Mesendoderm (in vitro differentiated cells): ENCODE data around the gene NME3.

Experiments
- DNase-seq: peaks from one replicate; pipeline ENCODE4 v3.0.0; 2013
- H2AK5ac ChIP-seq: 2 replicates; pipeline ENCODE4 v1.6.1; 2013; ENCODE audit warnings: low read length, inconsistent platforms
- H2BK120ac ChIP-seq: 2 replicates; pipeline ENCODE4 v1.6.1; 2013; ENCODE audit warnings: low read depth, mild to moderate bottlenecking, low read length, moderate library complexity, mixed read lengths
- H2BK15ac ChIP-seq: replicated peaks from 2 replicates; pipeline ENCODE4 v1.6.1; 2013; ENCODE audit warnings: low read depth, mild to moderate bottlenecking, moderate library complexity
- H2BK5ac ChIP-seq: 2 replicates; pipeline ENCODE4 v1.6.1; 2013; ENCODE audit warnings: low read length, inconsistent platforms
- H3K18ac ChIP-seq: 2 replicates; pipeline ENCODE4 v1.6.1; 2013; ENCODE audit warnings: mild to moderate bottlenecking, low read length, mixed read lengths
- H3K23ac ChIP-seq: one replicate; pipeline ENCODE4 v1.6.1; 2013; ENCODE audit warnings: low read length
- H3K27ac ChIP-seq: 2 replicates; pipeline ENCODE4 v1.5.1; 2013; ENCODE audit warnings: low read depth, mild to moderate bottlenecking, inconsistent platforms, low read length, moderate library complexity
- H3K27me3 ChIP-seq: 2 replicates; pipeline ENCODE4 v1.6.1; 2013; ENCODE audit warnings: low read length, control low read depth, mild to moderate bottlenecking, inconsistent platforms; ENCODE audit not compliant: insufficient read depth, poor library complexity
- H3K36me3 ChIP-seq: 2 replicates; pipeline ENCODE4 v1.6.1; 2013; ENCODE audit warnings: low read length, inconsistent platforms; ENCODE audit not compliant: control insufficient read depth, insufficient read depth
- H3K4ac ChIP-seq: one replicate; pipeline ENCODE4 v1.6.1; 2013; ENCODE audit warnings: low read depth, mild to moderate bottlenecking, low read length, moderate library complexity
- H3K4me1 ChIP-seq: 2 replicates; pipeline ENCODE4 v1.6.1; 2013; ENCODE audit warnings: low read depth, low read length, inconsistent platforms; ENCODE audit not compliant: control insufficient read depth
- H3K4me2 ChIP-seq: 2 replicates; pipeline ENCODE4 v1.6.1; 2013; ENCODE audit warnings: low read length
- H3K4me3 ChIP-seq: 2 replicates; pipeline ENCODE4 v1.5.1; 2013; ENCODE audit warnings: mild to moderate bottlenecking, low read length
- H3K56ac ChIP-seq: one replicate; pipeline ENCODE4 v1.6.1; 2013; ENCODE audit warnings: low read length
- H3K79me1 ChIP-seq: 2 replicates; pipeline ENCODE4 v1.6.1; 2013; ENCODE audit warnings: low read length, inconsistent platforms
- H3K79me2 ChIP-seq: 2 replicates; pipeline ENCODE4 v1.6.1; 2013; ENCODE audit warnings: mild to moderate bottlenecking, low read length; ENCODE audit not compliant: control insufficient read depth, insufficient read depth
- H3K9ac ChIP-seq: 2 replicates; pipeline ENCODE4 v1.6.1; 2013; ENCODE audit warnings: low read length, inconsistent platforms
- H4K5ac ChIP-seq: one replicate; pipeline ENCODE4 v1.6.1; 2013; ENCODE audit warnings: low read length
- H4K8ac ChIP-seq: one replicate; pipeline ENCODE4 v1.6.1; 2013; ENCODE audit warnings: low read depth, mild to moderate bottlenecking, control low read depth, low read length, moderate library complexity
- WGBS: extraction: QIAGEN DNeasy Blood & Tissue Kit; methylation state at CpG from one replicate; pipeline ENCODE4 v1.1.7; 2013; ENCODE audit warnings: low lambda C conversion rate, missing lambda C conversion rate; ENCODE audit not compliant: insufficient coverage; ENCODE audit errors: extremely low coverage; 5-methylcytosine and 5-hydroxymethylcytosine counted together

NME3 gene

DNA sequence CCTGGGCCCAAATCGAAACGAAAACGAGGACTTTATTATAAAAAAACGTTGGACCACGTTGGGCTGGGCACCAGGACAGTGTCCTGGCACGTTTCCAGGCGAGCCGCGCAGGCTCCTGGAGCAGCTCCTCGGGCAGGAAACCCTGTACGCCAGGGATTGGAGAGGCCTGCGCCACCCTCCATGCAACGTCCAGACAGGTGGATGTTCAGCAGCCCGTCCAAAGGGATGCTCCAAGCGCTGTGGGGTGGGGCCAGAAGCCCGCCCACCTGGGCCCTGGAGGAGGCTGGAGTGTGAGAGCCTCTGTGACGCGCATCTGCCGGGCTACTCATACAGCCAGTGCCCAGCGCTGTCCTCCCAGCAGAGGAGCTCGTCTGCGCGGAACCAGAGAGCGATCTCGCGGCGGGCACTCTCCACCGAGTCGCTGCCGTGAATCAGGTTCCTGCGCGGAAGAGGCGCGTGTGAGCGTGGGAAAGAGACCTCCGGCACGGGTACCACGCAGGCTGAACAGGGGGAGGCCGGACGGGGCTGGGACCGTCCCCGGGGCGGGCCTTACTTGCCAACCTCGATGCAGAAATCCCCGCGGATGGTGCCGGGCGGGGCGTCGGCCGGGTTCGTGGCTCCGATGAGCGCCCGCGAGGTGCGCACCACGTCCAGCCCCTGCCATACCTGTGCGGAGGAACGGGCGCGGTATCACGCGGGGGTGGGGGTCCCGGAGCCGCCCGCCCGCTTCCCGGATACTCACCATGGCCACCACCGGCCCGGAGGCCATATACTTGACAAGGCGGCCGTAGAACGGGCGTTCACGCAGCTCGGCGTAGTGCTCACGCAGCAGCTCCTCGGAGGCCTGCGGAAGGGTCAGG lies 785 bp downstream of the NME3 start:
- Histone ChIP-seq H3K4ac (peak overlapping the region; percentile 40), H3K27me3 (no peaks in the 10 kb centered on the region), H3K9ac (peak overlapping the region; percentile 93), H2BK5ac (no peak overlapping the region), H2BK15ac (no peak overlapping the region), H3K27ac (no peak overlapping the region), H4K5ac (no peak overlapping the region), H3K23ac (no peak overlapping the region), H3K18ac (peak overlapping the region; percentile 46), H3K79me2 (peaks cover 11% of the 10 kb centered on the region), H3K79me1 (peaks cover 8% of the 10 kb centered on the region), H3K4me2 (peak overlapping the region; percentile 28), H3K4me3 (peak overlapping the region; percentile 63), H4K8ac (no peak overlapping the region), H3K56ac (peak overlapping the region; percentile 99), H2AK5ac (no peak overlapping the region), H3K4me1 (no peaks in the 10 kb centered on the region), H3K36me3 (no peaks in the 10 kb centered on the region), H2BK120ac (no peak overlapping the region)
- WGBS, result no CpG with 5 or more reads among the region's 81 CpGs
- DNase-seq, result peak; percentile 70

DNA sequence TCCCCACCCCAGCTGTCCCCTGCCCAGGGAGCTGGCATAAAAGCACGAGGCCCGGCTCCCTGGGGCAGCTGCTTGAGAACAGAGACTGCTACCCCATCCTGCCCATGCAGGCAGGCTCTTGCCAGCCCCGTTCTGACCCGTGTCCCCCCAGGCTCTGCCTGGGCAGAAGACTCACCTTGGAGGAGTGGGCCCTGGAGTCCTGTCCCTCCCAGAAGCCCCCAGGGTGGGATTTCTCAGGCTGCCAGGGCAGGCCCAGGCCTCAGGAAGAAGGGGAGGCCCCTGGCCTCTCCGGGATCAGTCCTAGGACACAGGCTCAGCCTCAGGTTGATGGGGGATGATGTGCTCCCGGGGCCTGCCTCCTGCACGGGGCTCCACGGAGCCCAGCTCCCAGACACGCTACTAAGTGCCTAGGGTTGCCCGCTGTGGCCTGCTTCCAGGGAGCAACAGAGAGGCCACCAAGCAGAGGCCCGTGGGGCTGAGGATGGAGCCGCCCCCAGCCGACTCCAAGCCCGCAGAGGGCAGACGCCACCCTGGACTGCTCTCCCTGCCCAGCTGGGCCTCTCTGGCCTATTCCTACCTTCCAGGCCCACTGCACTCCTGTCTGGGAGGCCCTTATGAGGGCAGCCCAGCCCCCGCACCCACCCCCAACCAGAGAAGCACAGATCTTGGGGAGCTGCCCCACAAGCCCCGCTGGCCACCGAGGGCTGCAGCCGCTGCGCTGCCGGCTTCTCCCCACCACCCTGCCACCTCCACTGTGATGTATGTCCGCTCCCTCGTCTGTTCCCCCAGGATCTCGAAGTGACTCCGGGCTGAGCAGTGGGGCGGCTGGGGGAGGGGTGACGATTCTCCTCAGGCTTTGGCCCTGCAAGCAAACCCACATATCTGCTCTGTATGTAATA lies 1.7 kb downstream of the NME3 start:
- no peak overlapping the region for H4K8ac ChIP-seq
- no peak overlapping the region for H4K5ac ChIP-seq
- peaks cover 11% of the 10 kb centered on the region for H3K79me2 ChIP-seq
- no peak for DNase-seq
- H3K18ac ChIP-seq, result no peak overlapping the region
- no peaks in the 10 kb centered on the region for H3K4me1 ChIP-seq
- no peak overlapping the region for H3K27ac ChIP-seq
- no peaks in the 10 kb centered on the region for H3K36me3 ChIP-seq
- H2BK5ac ChIP-seq, result no peak overlapping the region
- no peak overlapping the region for H3K23ac ChIP-seq
- H3K4me2 ChIP-seq, result no peak overlapping the region
- H2AK5ac ChIP-seq, result no peak overlapping the region
- H2BK15ac ChIP-seq, result no peak overlapping the region
- H3K27me3 ChIP-seq, result no peaks in the 10 kb centered on the region
- no CpG with 5 or more reads among the region's 27 CpGs for WGBS
- no peak overlapping the region for H3K4ac ChIP-seq
- no peak overlapping the region for H3K9ac ChIP-seq
- H3K79me1 ChIP-seq, result peaks cover 7% of the 10 kb centered on the region
- H3K4me3 ChIP-seq, result no peak overlapping the region
- H3K56ac ChIP-seq, result no peak overlapping the region
- no peak overlapping the region for H2BK120ac ChIP-seq

DNA sequence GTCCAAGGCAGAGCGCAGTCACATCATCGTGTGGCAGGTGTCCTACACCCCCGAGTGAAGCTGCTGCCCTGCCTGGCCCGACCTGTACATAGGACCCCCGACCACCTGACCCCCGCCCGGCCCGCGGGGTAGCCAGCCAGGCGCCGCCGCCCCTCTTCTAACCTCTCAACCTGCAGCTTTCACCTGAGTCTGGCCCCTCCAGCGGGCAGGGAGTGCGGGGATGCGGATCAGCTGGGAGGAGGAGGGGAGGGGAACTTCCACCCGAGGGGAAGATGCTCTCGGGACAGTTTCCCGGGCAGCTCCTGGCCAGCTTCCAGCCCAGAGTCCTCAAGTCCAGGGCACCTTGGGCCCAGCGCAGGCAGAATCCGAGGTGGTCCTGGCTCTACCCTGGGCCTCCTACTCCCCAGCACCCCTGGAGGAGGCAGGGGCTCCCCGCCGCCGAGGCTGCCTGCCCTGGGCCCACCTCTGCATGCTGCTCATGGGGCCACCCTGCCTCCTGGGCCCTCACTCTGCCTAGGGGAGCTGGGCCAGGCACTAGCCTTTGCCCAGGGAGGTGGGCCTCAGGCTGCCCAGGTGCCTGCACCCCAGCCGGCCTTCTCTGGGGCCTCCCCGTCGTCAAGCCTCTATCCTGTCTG lies 2.5 kb downstream of the NME3 start:
- Histone ChIP-seq H3K36me3 (no peaks in the 10 kb centered on the region), H3K56ac (no peak overlapping the region), H2BK5ac (no peak overlapping the region), H3K4me3 (no peak overlapping the region), H3K4me1 (no peaks in the 10 kb centered on the region), H3K4ac (no peak overlapping the region), H3K18ac (no peak overlapping the region), H2BK120ac (no peak overlapping the region), H3K9ac (no peak overlapping the region), H3K79me1 (peaks cover 3% of the 10 kb centered on the region), H4K8ac (no peak overlapping the region), H4K5ac (no peak overlapping the region), H3K27ac (no peak overlapping the region), H3K23ac (no peak overlapping the region), H3K27me3 (no peaks in the 10 kb centered on the region), H2BK15ac (no peak overlapping the region), H3K79me2 (peaks cover 11% of the 10 kb centered on the region), H3K4me2 (no peak overlapping the region), H2AK5ac (no peak overlapping the region)
- DNase-seq, result no peak
- WGBS, result no CpG with 5 or more reads among the region's 26 CpGs

- H4K5ac ChIP-seq, result no peak overlapping the region
- no peaks in the 10 kb centered on the region for H3K36me3 ChIP-seq
- H3K23ac ChIP-seq, result no peak overlapping the region
- H3K79me1 ChIP-seq, result peaks cover 2% of the 10 kb centered on the region
- no peak overlapping the region for H3K9ac ChIP-seq
- no peak overlapping the region for H3K18ac ChIP-seq
- H3K4me1 ChIP-seq, result no peaks in the 10 kb centered on the region
- no peak overlapping the region for H2BK15ac ChIP-seq
- no peak for DNase-seq
- H3K56ac ChIP-seq, result no peak overlapping the region
- no peak overlapping the region for H3K27ac ChIP-seq
- no peak overlapping the region for H3K4me3 ChIP-seq
- no peak overlapping the region for H4K8ac ChIP-seq
- H3K4ac ChIP-seq, result no peak overlapping the region
- H3K79me2 ChIP-seq, result peaks cover 11% of the 10 kb centered on the region
- no CpG with 5 or more reads among the region's 41 CpGs for WGBS
- H2BK5ac ChIP-seq, result no peak overlapping the region
- H3K27me3 ChIP-seq, result no peaks in the 10 kb centered on the region
- H3K4me2 ChIP-seq, result no peak overlapping the region
- no peak overlapping the region for H2AK5ac ChIP-seq
- no peak overlapping the region for H2BK120ac ChIP-seq
Measured at GRCh38 chr16:1768061-1768766, 3.1 kb downstream of the NME3 start.

- no peak overlapping the region for H2AK5ac ChIP-seq
- no peak overlapping the region for H4K5ac ChIP-seq
- H3K18ac ChIP-seq, result no peak overlapping the region
- H3K4me1 ChIP-seq, result no peaks in the 10 kb centered on the region
- no peak overlapping the region for H3K23ac ChIP-seq
- no CpG with 5 or more reads among the region's 42 CpGs for WGBS
- H2BK120ac ChIP-seq, result no peak overlapping the region
- H3K27ac ChIP-seq, result no peak overlapping the region
- no peak overlapping the region for H4K8ac ChIP-seq
- no peaks in the 10 kb centered on the region for H3K36me3 ChIP-seq
- H3K79me1 ChIP-seq, result peaks cover 2% of the 10 kb centered on the region
- H3K56ac ChIP-seq, result no peak overlapping the region
- H2BK15ac ChIP-seq, result no peak overlapping the region
- no peaks in the 10 kb centered on the region for H3K27me3 ChIP-seq
- H3K4ac ChIP-seq, result no peak overlapping the region
- H3K9ac ChIP-seq, result no peak overlapping the region
- no peak for DNase-seq
- H3K79me2 ChIP-seq, result peaks cover 5% of the 10 kb centered on the region
- H3K4me3 ChIP-seq, result no peak overlapping the region
- H3K4me2 ChIP-seq, result no peak overlapping the region
- no peak overlapping the region for H2BK5ac ChIP-seq
Measured at GRCh38 chr16:1767116-1767994, 4.0 kb downstream of the NME3 start.
